GM03348 (cell line): ENCODE data around the gene ZCWPW1.
"Not testable (repeated sequence)": the region's sequence is repeated elsewhere in the genome, so short reads cannot be mapped to it uniquely, and the experiment has no call there.

Experiments used
- DNase-seq: peaks from one replicate; pipeline ENCODE4 v3.0.0; 2012; ENCODE audit warnings: low spot score

ZCWPW1 gene

DNA sequence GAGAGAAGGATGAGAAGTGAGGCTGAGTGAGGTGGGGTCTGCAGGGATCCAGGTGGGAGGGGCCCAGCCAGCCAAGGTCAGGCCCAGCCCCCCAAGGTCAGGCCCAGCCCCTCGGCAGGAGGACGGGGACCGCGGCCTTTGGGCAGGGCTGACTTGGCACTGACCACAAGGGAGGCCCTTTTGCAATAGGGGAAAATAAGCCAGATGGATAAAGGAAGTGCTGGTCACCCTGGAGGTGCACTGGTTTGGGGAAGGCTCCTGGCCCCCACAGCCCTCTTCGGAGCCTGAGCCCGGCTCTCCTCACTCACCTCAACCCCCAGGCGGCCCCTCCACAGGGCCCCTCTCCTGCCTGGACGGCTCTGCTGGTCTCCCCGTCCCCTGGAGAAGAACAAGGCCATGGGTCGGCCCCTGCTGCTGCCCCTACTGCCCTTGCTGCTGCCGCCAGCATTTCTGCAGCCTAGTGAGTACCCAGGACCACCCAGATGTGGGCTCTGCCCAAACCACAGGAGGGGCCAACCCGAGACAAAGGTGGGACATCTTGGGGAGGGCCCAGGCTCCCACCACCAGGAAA lies 55.2 kb downstream of the ZCWPW1 start, which contains the start of gene PILRA:
TSS of gene PILRA (plus strand) at position 227 of the 571 bp plus-strand sequence. CDS start at position 397, 170 bp downstream.
- peak; percentile 58 for DNase-seq

- no peak for DNase-seq
Measured at GRCh38 chr7:100372694-100373093, 55.8 kb downstream of the ZCWPW1 start.

- DNase-seq, result peak; percentile 71
Measured at GRCh38 chr7:100372256-100372655, 56.2 kb downstream of the ZCWPW1 start.

- no peak for DNase-seq
Measured at GRCh38 chr7:100371561-100372171, 56.8 kb downstream of the ZCWPW1 start.

DNA sequence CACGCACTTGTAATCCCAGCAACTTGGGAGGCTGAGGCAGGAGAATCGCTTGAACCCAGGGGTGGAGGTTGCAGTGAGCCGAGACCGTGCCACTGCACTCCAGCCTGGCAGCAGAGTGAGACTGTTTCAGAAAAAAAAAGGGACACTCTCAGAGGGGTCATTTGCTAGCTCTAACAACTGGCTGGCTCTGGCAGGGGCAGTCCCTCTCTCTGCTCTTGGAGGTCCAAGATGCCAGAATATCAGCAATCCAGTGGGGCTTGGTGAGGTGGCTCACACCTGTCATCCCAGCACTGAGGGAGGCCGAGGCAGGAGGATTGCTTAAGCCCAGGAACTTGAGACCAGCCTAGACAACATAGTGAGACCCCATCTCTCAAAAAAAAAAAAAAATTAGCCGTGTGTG lies 57.8 kb downstream of the ZCWPW1 start:
- DNase-seq, result no peak

DNA sequence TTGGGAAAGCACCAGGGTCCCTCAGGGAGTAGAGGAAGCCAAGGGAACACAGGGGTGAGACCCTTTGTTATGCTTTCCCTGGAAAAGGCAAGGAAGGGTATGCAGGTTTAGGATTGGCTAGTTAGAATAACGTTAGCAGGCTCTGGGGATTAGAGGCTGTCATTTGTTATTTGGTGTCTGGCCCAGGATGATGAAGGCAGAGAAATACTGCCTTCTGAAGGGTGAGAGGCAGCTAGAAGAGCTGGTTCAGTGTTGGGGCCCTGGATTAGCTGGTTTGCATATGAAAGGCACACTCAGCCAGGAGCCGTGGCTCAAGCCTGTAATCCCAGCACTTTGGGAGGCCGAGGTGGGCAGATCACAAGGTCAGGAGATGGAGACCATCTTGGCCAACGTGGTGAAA lies 58.2 kb downstream of the ZCWPW1 start:
- DNase-seq, result no peak

GRCh38 chr7:100369105-100369504 lies 59.4 kb downstream of the ZCWPW1 start:
- DNase-seq, result no peak

DNA sequence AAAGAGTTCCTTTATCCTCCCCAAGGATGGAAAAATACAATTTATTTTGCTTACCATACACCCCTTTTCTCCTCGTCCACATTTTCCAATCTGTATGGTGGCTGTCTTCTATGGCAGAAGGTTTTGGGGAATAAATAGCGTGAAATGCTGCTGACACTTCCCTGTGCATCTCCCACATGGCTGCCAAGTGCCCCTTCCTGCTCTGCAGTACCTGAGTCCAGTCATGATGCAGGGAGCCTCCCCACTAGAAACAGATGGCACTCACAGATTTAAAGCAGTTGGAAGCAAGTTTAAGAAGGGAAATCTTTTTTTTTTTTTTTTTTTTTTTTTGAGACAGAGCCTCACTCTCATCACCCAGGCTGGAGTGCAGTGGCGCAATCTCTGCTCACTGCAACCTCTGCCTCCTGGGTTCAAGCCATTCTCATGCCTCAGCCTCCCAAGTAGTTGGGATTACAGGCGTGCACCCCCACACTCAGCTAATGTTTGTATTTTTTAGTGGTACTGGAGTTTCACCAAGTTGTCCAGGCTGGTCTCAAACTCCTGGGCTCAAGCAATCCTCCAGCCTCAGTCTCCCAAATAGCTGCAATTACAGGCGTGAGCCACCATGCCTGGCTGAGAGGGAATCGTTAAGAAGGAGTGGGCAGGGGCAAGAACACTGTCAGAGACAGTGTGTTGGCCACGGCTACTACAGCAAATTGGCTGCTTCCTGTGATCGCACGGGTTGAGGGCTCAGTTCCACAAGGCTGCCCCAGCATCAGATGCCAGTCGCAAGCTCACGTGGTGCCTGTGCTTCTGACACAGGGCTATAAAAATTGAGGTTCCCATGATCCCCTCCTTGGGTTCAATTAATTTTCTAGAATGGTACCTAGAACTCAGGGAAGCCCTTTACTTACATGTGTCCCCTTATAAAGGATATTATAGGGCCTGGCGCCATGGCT lies 60.6 kb downstream of the ZCWPW1 start:
- no peak for DNase-seq

- DNase-seq, result no peak
Measured at GRCh38 chr7:100367251-100367620, 61.3 kb downstream of the ZCWPW1 start.

DNA sequence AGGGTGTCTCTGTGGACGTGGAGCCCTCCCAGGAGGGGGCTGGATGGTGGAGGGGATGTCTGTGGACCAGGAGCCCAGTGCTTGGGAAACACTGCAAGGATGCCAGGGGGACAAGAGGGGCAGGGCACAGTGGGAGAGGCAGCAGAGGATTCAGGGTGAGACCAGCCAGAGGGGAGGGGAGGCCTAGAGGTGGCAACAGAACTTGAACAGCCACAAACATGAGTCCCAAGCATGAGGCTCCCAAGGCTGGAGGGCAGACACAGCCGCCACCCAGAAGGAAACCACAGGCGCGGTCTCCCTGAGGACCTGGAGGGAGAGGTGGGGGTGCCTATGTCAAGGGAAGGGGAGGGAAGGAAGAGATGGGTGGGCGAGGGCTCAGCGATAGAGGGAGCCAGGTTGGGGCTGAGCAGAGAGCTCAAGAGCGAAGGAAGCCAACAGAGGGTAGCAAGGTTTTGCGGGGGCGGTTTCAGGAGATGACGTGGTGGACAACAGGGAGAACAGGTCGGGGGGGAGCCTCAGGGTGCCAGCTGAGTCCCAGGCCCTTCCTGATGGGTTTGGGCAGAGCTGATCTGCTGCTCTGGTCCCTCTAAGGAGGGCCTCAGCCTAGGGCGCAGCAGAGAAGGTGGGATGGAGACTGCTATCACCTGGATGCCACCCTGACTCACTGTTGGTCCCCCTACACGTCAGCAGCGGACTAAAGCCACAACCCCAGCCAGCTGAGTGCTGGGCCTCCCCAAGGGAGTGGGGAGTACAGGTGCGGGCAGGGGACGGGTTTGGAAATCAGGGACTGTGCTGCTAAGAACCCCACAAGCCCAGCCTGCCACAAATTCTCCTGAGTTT lies 61.9 kb downstream of the ZCWPW1 start:
- no peak for DNase-seq

GRCh38 chr7:100365998-100366367 lies 62.5 kb downstream of the ZCWPW1 start:
- not testable (repeated sequence) for DNase-seq

GRCh38 chr7:100364480-100364879 lies 64.0 kb downstream of the ZCWPW1 start:
- DNase-seq, result no peak

DNA sequence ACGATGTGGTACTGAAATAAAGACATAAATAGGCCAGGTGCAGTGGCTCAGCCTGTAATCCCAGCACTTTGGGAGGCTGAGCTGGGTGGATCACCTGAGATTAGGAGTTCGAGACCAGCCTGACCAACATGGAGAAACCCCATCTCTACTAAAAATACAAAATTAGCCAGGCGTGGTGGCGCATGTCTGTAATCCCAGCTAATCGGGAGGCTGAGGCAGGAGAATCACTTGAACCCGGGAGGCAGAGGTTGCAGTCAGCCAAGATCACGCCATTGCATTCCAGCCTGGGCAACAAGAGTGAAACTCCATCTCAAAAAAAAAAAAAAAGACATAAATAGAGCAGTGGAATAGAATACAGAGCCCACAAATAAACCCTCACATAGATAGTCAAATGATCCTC lies 64.7 kb downstream of the ZCWPW1 start:
- DNase-seq, result not testable (repeated sequence)

DNA sequence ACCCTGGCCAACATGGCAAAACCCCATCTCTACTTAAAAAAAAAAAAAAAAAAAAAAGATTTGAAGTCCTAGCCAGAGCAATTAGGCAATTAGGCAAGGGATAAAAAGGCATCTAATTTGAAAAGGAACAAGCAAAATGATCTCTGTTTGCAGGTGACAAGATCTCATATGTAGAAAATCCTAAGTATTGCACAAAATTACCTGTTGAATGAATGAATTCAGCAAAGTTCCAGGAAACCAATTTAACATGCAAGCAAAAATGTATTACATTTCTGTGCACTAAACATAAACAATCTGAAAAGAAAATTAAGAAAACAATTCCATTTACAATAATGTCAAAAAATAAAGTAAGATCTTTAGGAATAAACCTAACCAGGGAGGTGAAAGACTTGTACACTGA lies 65.4 kb downstream of the ZCWPW1 start:
- no peak for DNase-seq

DNA sequence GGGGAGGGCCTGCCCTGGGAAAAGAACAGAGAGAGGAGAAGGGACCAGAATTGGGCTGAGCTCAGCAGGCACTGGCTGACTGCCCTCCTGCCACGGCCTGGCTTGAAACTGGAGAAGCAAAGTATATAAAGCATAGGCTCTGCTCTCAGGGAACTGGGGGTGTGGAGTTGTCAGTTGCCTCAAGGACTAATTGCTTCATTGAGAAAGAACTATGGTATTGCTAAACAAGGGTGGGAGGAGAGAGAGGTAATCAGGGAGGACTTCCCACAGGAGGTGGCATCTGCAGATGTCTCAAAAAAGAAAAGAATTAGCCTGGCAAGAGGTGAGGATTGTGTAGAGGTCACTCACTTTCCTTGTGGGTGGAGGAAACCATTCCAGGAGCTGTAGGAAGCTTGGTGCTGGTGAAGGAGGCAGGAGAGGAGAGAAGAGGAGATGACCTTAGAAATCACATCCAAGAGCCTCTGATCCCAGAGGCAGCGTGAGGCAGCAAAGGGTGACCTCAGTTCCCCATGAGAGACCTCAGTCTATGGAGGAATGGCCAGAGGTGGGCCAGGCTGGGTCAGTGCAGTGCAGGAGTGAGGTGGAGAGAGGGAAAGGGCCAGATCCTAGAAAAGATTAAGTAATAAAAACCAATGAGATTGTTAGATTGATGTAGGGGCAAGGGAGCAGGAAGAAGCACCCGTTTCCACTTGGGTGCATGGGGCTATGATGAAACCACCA lies 68.2 kb downstream of the ZCWPW1 start:
- no peak for DNase-seq

GRCh38 chr7:100358857-100359212 lies 69.7 kb downstream of the ZCWPW1 start:
- no peak for DNase-seq

DNA sequence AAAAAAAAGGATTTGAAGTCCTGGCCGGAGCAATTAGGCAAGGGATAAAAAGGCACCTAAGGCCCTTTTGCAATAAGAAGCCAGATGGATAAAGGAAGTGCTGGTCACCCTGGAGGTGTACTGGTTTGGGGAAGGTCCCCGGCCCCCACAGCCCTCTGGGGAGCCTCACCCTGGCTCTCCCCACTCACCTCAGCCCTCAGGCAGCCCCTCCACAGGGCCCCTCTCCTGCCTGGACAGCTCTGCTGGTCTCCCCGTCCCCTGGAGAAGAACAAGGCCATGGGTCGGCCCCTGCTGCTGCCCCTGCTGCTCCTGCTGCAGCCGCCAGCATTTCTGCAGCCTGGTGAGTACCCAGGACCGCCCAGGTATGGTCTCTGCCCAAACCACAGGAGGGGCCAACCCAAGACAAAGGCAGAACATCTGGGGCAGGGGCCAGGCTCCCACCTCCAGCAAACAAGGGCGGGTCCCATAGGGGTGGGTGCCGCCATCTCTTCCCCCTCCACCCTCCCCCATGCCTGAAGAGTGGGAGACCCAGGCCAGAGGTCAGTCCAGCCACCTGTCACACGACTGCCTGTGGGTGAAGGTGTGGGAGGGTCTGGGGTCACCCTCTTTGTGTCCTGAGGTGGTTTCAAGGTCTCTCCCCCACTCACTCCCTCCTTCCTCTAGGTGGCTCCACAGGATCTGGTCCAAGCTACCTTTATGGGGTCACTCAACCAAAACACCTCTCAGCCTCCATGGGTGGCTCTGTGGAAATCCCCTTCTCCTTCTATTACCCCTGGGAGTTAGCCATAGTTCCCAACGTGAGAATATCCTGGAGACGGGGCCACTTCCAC lies 70.3 kb downstream of the ZCWPW1 start, which contains the start of gene PILRB:
TSS of gene PILRB (plus strand) at position 91 of the 830 bp plus-strand sequence. CDS start at position 277, 186 bp downstream.
- no peak for DNase-seq

- no peak for DNase-seq
Measured at GRCh38 chr7:100357131-100357561, 71.4 kb downstream of the ZCWPW1 start.

GRCh38 chr7:100356416-100357068 lies 72.0 kb downstream of the ZCWPW1 start:
- no peak for DNase-seq
